Nephron (organoid): Measurements from ENCODE around the gene MAP3K5.

Experiments used
- H3K27ac Mint-ChIP-seq, 3 experiments: 2 replicates each; pipeline ENCODE4 v1.8.0; 2020; ENCODE audit warnings: mixed read lengths in 3 of 3, mild to moderate bottlenecking in 2 of 3, moderate library complexity in 1 of 3
- H3K27me3 Mint-ChIP-seq: 2 replicates; pipeline ENCODE4 v1.8.0; 2021; ENCODE audit warnings: low read depth, mild to moderate bottlenecking, moderate library complexity, mixed read lengths
- H3K36me3 Mint-ChIP-seq: 2 replicates; pipeline ENCODE4 v1.8.0; 2020; ENCODE audit warnings: low read depth, mixed read lengths
- H3K4me1 Mint-ChIP-seq: 2 replicates; pipeline ENCODE4 v1.8.0; 2020; ENCODE audit warnings: mixed read lengths
- H3K4me3 Mint-ChIP-seq, 3 experiments: 2 replicates each; pipeline ENCODE4 v1.8.0; 2020; ENCODE audit warnings: mild to moderate bottlenecking in 3 of 3, mixed read lengths in 3 of 3, moderate library complexity in 2 of 3
- H3K9me3 Mint-ChIP-seq: 2 replicates; pipeline ENCODE4 v1.8.0; 2020; ENCODE audit warnings: mixed read lengths
- CTCF ChIP-seq, 3 experiments: fragments of 200-600 bp; sonication (generic); IDR thresholded peaks; one replicate each; pipeline ENCODE4 v1.5.0; 2021; ENCODE audit warnings: antibody characterized with exemption in 3 of 3; ENCODE audit not compliant: unreplicated experiment in 3 of 3

MAP3K5 gene

GRCh38 chr6:136517582-136517981 is 274.7 kb downstream of the MAP3K5 start:
- H3K27me3 Mint-ChIP-seq, result peaks cover 6% of the 10 kb centered on the region
- no peaks in the 10 kb centered on the region for H3K9me3 Mint-ChIP-seq
- no peak for TF ChIP-seq CTCF (IDR thresholded peaks at IDR 0.05; ENCODE audit: unreplicated experiment in 3 of 3)
- H3K27ac Mint-ChIP-seq, result no peak overlapping the region
- no peak overlapping the region for H3K4me3 Mint-ChIP-seq
- peaks cover 5% of the 10 kb centered on the region for H3K4me1 Mint-ChIP-seq
- no peaks in the 10 kb centered on the region for H3K36me3 Mint-ChIP-seq

GRCh38 chr6:136517002-136517401 is 275.3 kb downstream of the MAP3K5 start:
- no peaks in the 10 kb centered on the region for H3K9me3 Mint-ChIP-seq
- H3K27ac Mint-ChIP-seq, result peak overlapping the region in 2 of 3 experiments; percentile 18 to 52
- H3K4me1 Mint-ChIP-seq, result peaks cover 5% of the 10 kb centered on the region
- H3K27me3 Mint-ChIP-seq, result peaks cover 6% of the 10 kb centered on the region
- TF ChIP-seq CTCF (IDR thresholded peaks at IDR 0.05; ENCODE audit: unreplicated experiment in 3 of 3), result no peak
- no peak overlapping the region for H3K4me3 Mint-ChIP-seq
- no peaks in the 10 kb centered on the region for H3K36me3 Mint-ChIP-seq

GRCh38 chr6:136514591-136514990 is 277.7 kb downstream of the MAP3K5 start:
- Mint-ChIP-seq H3K9me3 (no peaks in the 10 kb centered on the region), H3K27ac (peak overlapping the region in 1 of 3 experiments; percentile 73), H3K27me3 (no peaks in the 10 kb centered on the region), H3K36me3 (no peaks in the 10 kb centered on the region), H3K4me3 (no peak overlapping the region), H3K4me1 (peaks cover 5% of the 10 kb centered on the region)
- TF ChIP-seq CTCF (IDR thresholded peaks at IDR 0.05; ENCODE audit: unreplicated experiment in 3 of 3), result no peak

- Mint-ChIP-seq H3K27me3 (no peaks in the 10 kb centered on the region), H3K4me1 (peaks cover 5% of the 10 kb centered on the region), H3K4me3 (no peak overlapping the region), H3K27ac (no peak overlapping the region), H3K9me3 (no peaks in the 10 kb centered on the region), H3K36me3 (no peaks in the 10 kb centered on the region)
- no peak for TF ChIP-seq CTCF (IDR thresholded peaks at IDR 0.05; ENCODE audit: unreplicated experiment in 3 of 3)
Measured at GRCh38 chr6:136511926-136512325, 280.4 kb downstream of the MAP3K5 start.

- Mint-ChIP-seq H3K4me3 (no peak overlapping the region), H3K9me3 (no peaks in the 10 kb centered on the region), H3K4me1 (peaks cover 5% of the 10 kb centered on the region), H3K36me3 (no peaks in the 10 kb centered on the region), H3K27me3 (no peaks in the 10 kb centered on the region), H3K27ac (no peak overlapping the region)
- no peak for TF ChIP-seq CTCF (IDR thresholded peaks at IDR 0.05; ENCODE audit: unreplicated experiment in 3 of 3)
Measured at GRCh38 chr6:136511397-136511796, 280.9 kb downstream of the MAP3K5 start.

- Mint-ChIP-seq H3K36me3 (no peaks in the 10 kb centered on the region), H3K27ac (no peak overlapping the region), H3K27me3 (no peaks in the 10 kb centered on the region), H3K4me1 (peaks cover 5% of the 10 kb centered on the region), H3K4me3 (no peak overlapping the region), H3K9me3 (no peaks in the 10 kb centered on the region)
- no peak for TF ChIP-seq CTCF (IDR thresholded peaks at IDR 0.05; ENCODE audit: unreplicated experiment in 3 of 3)
Measured at GRCh38 chr6:136510782-136511181, 281.5 kb downstream of the MAP3K5 start.
